Glutamatergic neuron (in vitro differentiated cells): ENCODE results near the gene FANCI. TPM values are rescaled to one million over a fixed set of nuclear protein-coding genes. Genes with fewer than 3 reads are reported as not detected.

Source experiments
- DNase-seq: peaks from one replicate; pipeline ENCODE4 v3.0.0; 2022
- H3K27ac Mint-ChIP-seq: one replicate; pipeline ENCODE4 v1.8.0; 2020; ENCODE audit warnings: mild to moderate bottlenecking, mixed read lengths, inconsistent platforms; ENCODE audit not compliant: unreplicated experiment
- H3K27me3 Mint-ChIP-seq: one replicate; pipeline ENCODE4 v1.8.0; 2020; ENCODE audit warnings: mild to moderate bottlenecking, moderate library complexity, mixed read lengths, inconsistent platforms; ENCODE audit not compliant: unreplicated experiment
- H3K36me3 Mint-ChIP-seq: one replicate; pipeline ENCODE4 v1.8.0; 2020; ENCODE audit warnings: mild to moderate bottlenecking, mixed read lengths, inconsistent platforms; ENCODE audit not compliant: unreplicated experiment
- H3K4me1 Mint-ChIP-seq: one replicate; pipeline ENCODE4 v1.8.0; 2020; ENCODE audit warnings: mild to moderate bottlenecking, low read depth, mixed read lengths, inconsistent platforms; ENCODE audit not compliant: unreplicated experiment
- H3K4me3 Mint-ChIP-seq: one replicate; pipeline ENCODE4 v1.8.0; 2020; ENCODE audit warnings: mild to moderate bottlenecking, mixed read lengths, inconsistent platforms; ENCODE audit not compliant: unreplicated experiment
- H3K9me3 Mint-ChIP-seq: one replicate; pipeline ENCODE4 v1.8.0; 2020; ENCODE audit warnings: mild to moderate bottlenecking, moderate library complexity, mixed read lengths, inconsistent platforms; ENCODE audit not compliant: unreplicated experiment
- microRNA-seq: library from miRNA; unstranded; fragments of <30 nt; microRNA quantifications from one replicate; pipeline ENCODE4, GENCODE V29; 2020; ENCODE audit not compliant: unreplicated experiment
- total RNA-seq: library from RNA; stranded (reverse); fragmentation: NEBNext Ultra II Directional; extraction: Animal tissue kit (Norgen Biotek cat#: 25700); gene quantifications from one replicate; pipeline ENCODE4 v1.2.1, GENCODE V29; 2021; ENCODE audit not compliant: unreplicated experiment
- TF ChIP-seq, protein P1 (sequence below): fragments of 200-600 bp; sonication (generic); IDR thresholded peaks from one replicate; pipeline ENCODE4 v1.5.0; 2021; ENCODE audit not compliant: partially characterized antibody, unreplicated experiment

The FANCI gene
- total RNA-seq, 1 donor from 2014 or later: 15.8 TPM

DNA sequence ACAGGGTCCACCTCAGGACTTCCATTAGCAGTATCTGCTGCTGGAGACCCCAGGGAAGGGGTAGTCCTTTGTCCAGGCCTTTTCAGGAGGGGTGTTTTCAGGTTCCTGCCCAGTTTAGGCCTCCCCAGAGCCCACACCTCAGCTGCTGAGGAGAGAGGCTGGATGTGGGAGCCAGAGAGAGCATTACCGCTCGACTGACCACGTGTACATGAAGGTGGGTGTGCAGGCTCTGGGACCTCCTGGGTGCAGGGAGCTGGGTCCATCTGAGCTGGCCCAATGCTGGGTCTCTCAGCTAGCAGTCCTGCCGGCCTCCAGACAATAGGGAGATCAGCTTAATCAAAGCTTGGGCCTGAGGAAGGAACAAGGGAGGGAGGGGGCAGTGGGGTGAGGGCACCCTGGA lies 120.0 kb downstream of the FANCI start:
- Mint-ChIP-seq H3K36me3 (peaks cover 4% of the 10 kb centered on the region), H3K27me3 (peaks cover 37% of the 10 kb centered on the region), H3K4me3 (peak overlapping the region; percentile 75), H3K4me1 (peaks cover 21% of the 10 kb centered on the region), H3K27ac (no peak overlapping the region), H3K9me3 (peaks cover 21% of the 10 kb centered on the region)
- TF ChIP-seq, protein P1, sequence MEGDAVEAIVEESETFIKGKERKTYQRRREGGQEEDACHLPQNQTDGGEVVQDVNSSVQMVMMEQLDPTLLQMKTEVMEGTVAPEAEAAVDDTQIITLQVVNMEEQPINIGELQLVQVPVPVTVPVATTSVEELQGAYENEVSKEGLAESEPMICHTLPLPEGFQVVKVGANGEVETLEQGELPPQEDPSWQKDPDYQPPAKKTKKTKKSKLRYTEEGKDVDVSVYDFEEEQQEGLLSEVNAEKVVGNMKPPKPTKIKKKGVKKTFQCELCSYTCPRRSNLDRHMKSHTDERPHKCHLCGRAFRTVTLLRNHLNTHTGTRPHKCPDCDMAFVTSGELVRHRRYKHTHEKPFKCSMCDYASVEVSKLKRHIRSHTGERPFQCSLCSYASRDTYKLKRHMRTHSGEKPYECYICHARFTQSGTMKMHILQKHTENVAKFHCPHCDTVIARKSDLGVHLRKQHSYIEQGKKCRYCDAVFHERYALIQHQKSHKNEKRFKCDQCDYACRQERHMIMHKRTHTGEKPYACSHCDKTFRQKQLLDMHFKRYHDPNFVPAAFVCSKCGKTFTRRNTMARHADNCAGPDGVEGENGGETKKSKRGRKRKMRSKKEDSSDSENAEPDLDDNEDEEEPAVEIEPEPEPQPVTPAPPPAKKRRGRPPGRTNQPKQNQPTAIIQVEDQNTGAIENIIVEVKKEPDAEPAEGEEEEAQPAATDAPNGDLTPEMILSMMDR: no peak
- DNase-seq: no peak

DNA sequence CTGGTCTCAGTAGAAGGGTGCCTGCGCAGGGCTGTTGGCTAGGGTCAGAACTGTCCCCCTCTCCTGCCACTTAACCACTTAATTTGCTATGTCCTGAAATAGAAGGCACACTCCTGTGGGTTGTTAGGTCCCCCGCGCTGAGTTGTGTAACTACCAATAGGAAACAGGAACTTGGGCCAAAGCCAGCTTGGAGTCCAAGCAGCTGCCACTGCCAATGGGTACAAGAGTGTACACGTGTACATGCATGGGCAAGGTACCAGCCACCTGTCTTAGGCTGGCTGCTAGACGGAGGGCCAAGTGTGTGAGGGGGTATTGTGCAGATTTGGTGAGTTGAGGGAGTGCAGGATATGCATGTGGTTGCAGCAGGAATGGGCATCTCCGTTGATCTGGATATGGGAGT lies 120.6 kb downstream of the FANCI start:
- peaks cover 38% of the 10 kb centered on the region for H3K27me3 Mint-ChIP-seq
- H3K36me3 Mint-ChIP-seq: peaks cover 4% of the 10 kb centered on the region
- H3K4me1 Mint-ChIP-seq: peaks cover 24% of the 10 kb centered on the region
- TF ChIP-seq, protein P1: no peak
- peak overlapping the region; percentile 49 for H3K4me3 Mint-ChIP-seq
- peaks cover 21% of the 10 kb centered on the region for H3K9me3 Mint-ChIP-seq
- no peak for DNase-seq
- H3K27ac Mint-ChIP-seq: no peak overlapping the region

DNA sequence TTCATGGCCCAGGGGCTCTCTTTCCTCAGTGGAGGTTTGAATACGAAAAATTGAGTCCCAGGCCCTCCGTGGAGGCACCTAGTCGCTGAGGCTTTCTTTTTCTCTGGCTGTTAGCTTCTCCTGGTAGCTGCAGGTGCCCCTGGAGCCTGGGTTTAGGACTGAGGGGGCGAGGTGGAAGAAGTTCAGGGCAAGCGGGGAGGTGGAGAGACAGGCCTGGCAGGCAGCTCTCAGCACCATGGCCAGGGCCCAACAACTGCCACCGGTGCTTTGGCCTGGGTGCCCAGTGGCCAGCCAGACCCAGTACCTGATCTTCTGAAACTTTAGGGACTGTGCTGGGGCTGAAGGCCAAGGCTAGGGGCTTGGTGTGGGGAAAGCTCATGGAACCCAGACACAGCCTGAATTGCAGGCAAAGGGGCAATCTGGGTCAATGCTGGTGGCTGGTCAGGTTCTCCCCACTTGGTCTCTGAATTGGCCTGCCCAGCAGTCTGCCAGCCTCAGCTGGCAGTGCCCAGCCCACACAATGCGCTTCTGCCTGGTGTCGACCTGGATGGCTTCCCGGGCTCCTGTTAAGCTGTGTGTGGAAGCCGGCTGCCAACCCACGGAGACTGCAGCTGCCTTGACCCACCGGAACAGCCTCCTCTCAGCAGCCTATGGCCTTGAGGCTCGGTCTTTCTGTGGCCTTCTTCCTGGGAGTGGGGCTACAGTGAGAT lies 121.1 kb downstream of the FANCI start:
- Mint-ChIP-seq H3K4me3 (peak overlapping the region; percentile 49), H3K27ac (no peak overlapping the region), H3K9me3 (peaks cover 22% of the 10 kb centered on the region), H3K4me1 (peaks cover 27% of the 10 kb centered on the region), H3K27me3 (peaks cover 40% of the 10 kb centered on the region), H3K36me3 (peaks cover 4% of the 10 kb centered on the region)
- TF ChIP-seq, protein P1: no peak
- no peak for DNase-seq

DNA sequence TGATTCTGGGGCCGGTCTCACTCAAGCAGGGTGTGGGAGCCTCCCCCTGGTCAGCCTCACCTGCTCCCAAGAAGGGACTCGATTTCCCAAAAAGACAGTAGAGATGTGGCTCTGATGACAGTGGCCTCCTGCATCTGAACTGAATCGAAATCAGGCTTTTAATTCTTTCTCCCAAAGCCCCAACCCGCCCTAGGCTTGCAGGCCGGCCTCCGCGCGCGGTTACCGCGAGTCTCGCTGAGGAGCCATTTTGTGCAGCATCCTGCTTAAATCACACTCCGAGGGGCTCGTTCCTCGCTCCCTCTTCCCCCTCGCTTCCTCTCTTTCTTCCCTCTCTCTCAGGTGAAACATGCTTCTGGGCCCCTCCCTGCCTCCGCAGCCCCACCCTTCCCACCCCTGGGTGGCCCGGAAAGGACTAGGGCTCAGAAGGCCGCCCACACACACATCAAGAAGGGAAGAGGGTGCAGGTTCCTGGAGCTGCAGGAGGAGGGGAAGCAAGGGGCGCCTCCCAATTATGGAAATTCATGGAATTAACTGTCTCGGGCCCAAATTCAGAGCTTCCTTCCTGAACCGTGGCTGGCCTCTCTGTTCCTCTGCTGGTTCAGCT lies 121.8 kb downstream of the FANCI start:
- peak overlapping the region; percentile 5 for H3K4me3 Mint-ChIP-seq
- H3K4me1 Mint-ChIP-seq: peaks cover 25% of the 10 kb centered on the region
- no peak for DNase-seq
- H3K27me3 Mint-ChIP-seq: peaks cover 41% of the 10 kb centered on the region
- TF ChIP-seq, protein P1: no peak
- H3K9me3 Mint-ChIP-seq: peaks cover 21% of the 10 kb centered on the region
- H3K36me3 Mint-ChIP-seq: peaks cover 4% of the 10 kb centered on the region
- H3K27ac Mint-ChIP-seq: no peak overlapping the region

Small RNA genes lying within 50 kb of the gene (microRNA-seq; reads per million reads assigned to microRNA genes)
- 0.96 reads per million for gene MIR6766

Other genes starting within 250 kb of the FANCI start
- 101 TPM for gene ABHD2, start 155.5 kb upstream of the FANCI start, total RNA-seq
- gene RLBP1, start 22.4 kb upstream of the FANCI start, total RNA-seq: not detected
- gene POLG, start 90.8 kb downstream of the FANCI start, total RNA-seq: 55.4 TPM